Spleen (tissue), 11 donors: ENCODE data around the gene PLK5. TPM values are rescaled to one million over a fixed set of nuclear protein-coding genes. Genes with fewer than 3 reads are reported as not detected.

ENCODE experiments used
- DNase-seq: peaks from one replicate; pipeline ENCODE4 v3.0.0-alpha.2; 2020
- H3K27ac ChIP-seq, 8 donors: fragments of 200-600 bp; sonication (generic) in 7 of 8; 1 replicate in 4 of 8; 2 replicates in 4 of 8; pipeline versions ENCODE4 v1.5.0 to v1.8.0; 2016 to 2021; ENCODE audit warnings: inconsistent platforms in 4 of 8, mild to moderate bottlenecking in 4 of 8, moderate library complexity in 1 of 8
- H3K27me3 ChIP-seq, 7 donors: fragments of 200-600 bp; sonication (generic) in 6 of 7; replicated peaks in 1 of 7; 1 replicate in 4 of 7; 2 replicates in 3 of 7; pipeline versions ENCODE4 v1.5.0 to v1.8.0; 2016 to 2021; ENCODE audit warnings: inconsistent platforms in 3 of 7, mild to moderate bottlenecking in 1 of 7
- H3K36me3 ChIP-seq, 6 donors: fragments of 200-600 bp; sonication (generic) in 5 of 6; 1 replicate in 4 of 6; 2 replicates in 2 of 6; pipeline versions ENCODE4 v1.5.0 to v1.8.0; 2016 to 2021; ENCODE audit warnings: inconsistent platforms in 2 of 6
- H3K4me1 ChIP-seq, 6 donors: fragments of 200-600 bp; sonication (generic) in 5 of 6; 1 replicate in 3 of 6; 2 replicates in 3 of 6; pipeline versions ENCODE4 v1.5.0 to v1.8.0; 2016 to 2021; ENCODE audit warnings: inconsistent platforms in 3 of 6
- H3K4me3 ChIP-seq, 8 donors: fragments of 200-600 bp; sonication (generic) in 7 of 8; 1 replicate in 4 of 8; 2 replicates in 4 of 8; pipeline versions ENCODE4 v1.5.0 to v1.8.0; 2016 to 2021; ENCODE audit warnings: inconsistent platforms in 4 of 8, mild to moderate bottlenecking in 4 of 8, moderate library complexity in 2 of 8
- H3K9me3 ChIP-seq, 8 donors: fragments of 200-600 bp; sonication (generic) in 7 of 8; 1 replicate in 4 of 8; 2 replicates in 4 of 8; pipeline versions ENCODE4 v1.5.0 to v1.8.0; 2016 to 2021; ENCODE audit warnings: inconsistent platforms in 4 of 8
- POLR2A ChIP-seq, 3 donors: fragments of 450-650 bp; IDR thresholded peaks; one replicate each; pipeline ENCODE4 v1.5.1; 2017; ENCODE audit warnings: antibody characterized with exemption in 3 of 3, mild to moderate bottlenecking in 1 of 3
- POLR2AphosphoS5 ChIP-seq, 3 donors: sonication (generic); formaldehyde crosslinking; IDR thresholded peaks; one replicate each; pipeline ENCODE4 v1.5.1; 2017; ENCODE audit warnings: antibody characterized with exemption in 3 of 3
- WGBS, 5 donors: extraction: QIAGEN DNeasy Blood & Tissue Kit in 3 of 5; methylation state at CpG; one replicate each; pipeline versions ENCODE4 v1.1.5 to v1.1.7; 2013 to 2018; 5-methylcytosine and 5-hydroxymethylcytosine counted together
- intact Hi-C: fragments of 100-400 bp; cut with DNase I; formaldehyde crosslinking; loops from one replicate; pipeline ENCODE4 v1.15.0; 2023; ENCODE audit warnings: low total_unique reads
- polyA plus RNA-seq, 3 donors: library from polyadenylated mRNA; stranded (reverse); fragments of 200-250 nt; gene quantifications; one replicate each; pipeline ENCODE4 v1.2.1, GENCODE V29; 2013
- total RNA-seq, 7 donors: library from RNA; depleted of rRNA in 3 of 7; stranded (reverse); fragments of >200 nt in 3 of 7; fragmentation: NEBNext Ultra II Directional in 4 of 7; extraction: Animal tissue kit (Norgen Biotek cat#: 25700) in 4 of 7; gene quantifications; one replicate each; pipeline versions ENCODE4 v1.1.0 to v1.2.1, GENCODE V29; 2016 to 2021
- TF ChIP-seq, protein P1 (sequence below), 11 experiments: fragments of 200-600 bp in 7 of 11; fragments of 450-650 bp in 4 of 11; sonication (generic) in 4 of 11; IDR thresholded peaks in 8 of 11; conservative IDR thresholded peaks in 3 of 11; 1 replicate in 7 of 11; 2 replicates in 4 of 11; pipeline versions ENCODE4 v1.4.0 to v1.8.0; 2016 to 2021; ENCODE audit warnings: antibody characterized with exemption in 11 of 11, inconsistent platforms in 4 of 11, mild to moderate bottlenecking in 1 of 11
- donor health status: healthy with polysubstance abuse.
- donor health status: DM: no; HTN: no; CAD: no; lungs with moderate emphysema.
- donor health status: DM: no; HTN: no; CAD: no.
- donor health status: Bipolar disorder and iron deficiency.
- donor health status: healthy.
- donor health status: DM: no; HTN: no; CAD: no.
- donor health status: DM: yes; HTN: yes; CAD: no.

Gene PLK5
- total and polyA plus RNA-seq, 10 donors = 0.04 to 0.06 (median 0.06) TPM; not detected in 7

DNA sequence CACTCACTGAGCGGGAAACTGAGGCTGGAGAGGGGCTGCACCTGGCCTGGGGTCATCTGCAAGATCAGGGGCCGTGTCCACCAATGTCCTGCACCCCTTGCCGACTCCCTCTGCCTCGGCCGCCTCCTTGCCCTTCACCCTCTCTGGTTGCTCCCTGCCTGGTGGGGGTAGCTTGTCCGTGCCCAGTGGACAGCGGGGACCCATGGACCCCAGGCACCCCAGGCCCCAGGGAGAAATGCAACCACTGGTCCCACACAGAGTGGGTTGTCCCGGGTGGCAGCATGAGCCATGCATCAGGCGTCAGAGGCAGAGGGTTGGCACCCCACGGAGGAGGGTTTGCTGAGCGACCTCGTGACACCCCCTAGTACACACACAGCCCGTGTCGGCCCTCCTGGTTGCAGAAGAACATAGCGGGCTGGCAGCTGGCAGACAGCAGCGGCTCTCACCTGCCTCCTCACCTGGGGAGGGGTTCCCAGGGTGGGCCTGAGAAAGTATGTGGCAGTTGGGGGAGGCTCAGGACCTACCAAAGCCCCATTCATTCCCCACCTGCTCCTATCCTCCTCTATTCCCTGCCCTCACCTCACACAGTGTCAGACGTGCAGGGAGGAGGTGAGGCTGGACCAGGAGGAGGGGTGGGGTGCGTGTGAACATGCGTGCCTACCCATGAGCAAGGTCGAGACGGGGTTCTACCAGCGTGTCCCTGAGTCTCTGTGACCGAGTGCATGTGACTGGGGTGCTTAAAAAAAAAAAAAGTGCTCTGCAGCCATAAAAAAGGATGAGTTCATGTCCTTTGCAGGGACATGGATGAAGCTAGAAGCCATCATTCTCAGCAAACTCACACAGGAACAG is 19.7 kb upstream of the PLK5 start:
- peak overlapping the region in 1 of 8 donors; percentile 24 for H3K4me3 ChIP-seq
- WGBS, 5 donors = 53 to 63% (median 57%) methylated on average over 22 to 23 of the region's 23 CpGs
- H3K9me3 ChIP-seq = peaks cover 0 to 9% (median 0%) of the 10 kb centered on the region in 8 donors
- peaks cover 8 to 29% (median 19%) of the 10 kb centered on the region in 6 donors for H3K4me1 ChIP-seq
- TF ChIP-seq POLR2AphosphoS5 (IDR thresholded peaks at IDR 0.05) = no peak
- TF ChIP-seq, protein P1, sequence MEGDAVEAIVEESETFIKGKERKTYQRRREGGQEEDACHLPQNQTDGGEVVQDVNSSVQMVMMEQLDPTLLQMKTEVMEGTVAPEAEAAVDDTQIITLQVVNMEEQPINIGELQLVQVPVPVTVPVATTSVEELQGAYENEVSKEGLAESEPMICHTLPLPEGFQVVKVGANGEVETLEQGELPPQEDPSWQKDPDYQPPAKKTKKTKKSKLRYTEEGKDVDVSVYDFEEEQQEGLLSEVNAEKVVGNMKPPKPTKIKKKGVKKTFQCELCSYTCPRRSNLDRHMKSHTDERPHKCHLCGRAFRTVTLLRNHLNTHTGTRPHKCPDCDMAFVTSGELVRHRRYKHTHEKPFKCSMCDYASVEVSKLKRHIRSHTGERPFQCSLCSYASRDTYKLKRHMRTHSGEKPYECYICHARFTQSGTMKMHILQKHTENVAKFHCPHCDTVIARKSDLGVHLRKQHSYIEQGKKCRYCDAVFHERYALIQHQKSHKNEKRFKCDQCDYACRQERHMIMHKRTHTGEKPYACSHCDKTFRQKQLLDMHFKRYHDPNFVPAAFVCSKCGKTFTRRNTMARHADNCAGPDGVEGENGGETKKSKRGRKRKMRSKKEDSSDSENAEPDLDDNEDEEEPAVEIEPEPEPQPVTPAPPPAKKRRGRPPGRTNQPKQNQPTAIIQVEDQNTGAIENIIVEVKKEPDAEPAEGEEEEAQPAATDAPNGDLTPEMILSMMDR (IDR thresholded peaks at IDR 0.05 in 8 of 11, conservative IDR thresholded peaks at IDR 0.05 in 3 of 11) = no peak
- TF ChIP-seq POLR2A (IDR thresholded peaks at IDR 0.05) = no peak
- intact Hi-C loops = no loop called here
- H3K27ac ChIP-seq = no peak overlapping the region
- no peak for DNase-seq
- no peaks in the 10 kb centered on the region for H3K36me3 ChIP-seq
- peaks cover 0 to 93% (median 21%) of the 10 kb centered on the region in 7 donors for H3K27me3 ChIP-seq

DNA sequence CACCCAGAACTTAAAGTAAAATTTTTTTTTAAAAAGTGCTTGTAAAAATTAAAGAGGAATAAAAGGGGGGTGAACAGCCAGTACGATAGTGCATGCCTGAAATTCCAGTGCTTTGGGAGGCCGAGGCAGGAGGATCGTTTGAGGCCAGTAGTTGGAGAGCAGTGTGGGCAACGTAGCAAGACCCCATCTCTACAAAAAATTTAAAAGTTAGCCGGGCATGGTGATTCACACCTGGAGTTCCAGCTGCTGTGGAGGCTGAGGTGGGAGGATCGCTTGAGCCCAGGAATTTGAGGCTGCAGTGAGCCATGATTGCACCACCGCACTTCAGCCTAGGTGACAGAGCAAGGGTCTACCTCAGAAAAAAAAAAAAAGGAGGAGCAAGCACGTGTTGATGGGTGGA is 18.9 kb upstream of the PLK5 start:
- Histone ChIP-seq H3K27ac (no peak overlapping the region), H3K4me1 (peaks cover 8 to 29% (median 19%) of the 10 kb centered on the region in 6 donors), H3K4me3 (no peak overlapping the region), H3K27me3 (peaks cover 0 to 91% (median 21%) of the 10 kb centered on the region in 7 donors), H3K9me3 (peaks cover 0 to 9% (median 0%) of the 10 kb centered on the region in 8 donors), H3K36me3 (no peaks in the 10 kb centered on the region)
- 66 to 75% (median 72%) methylated on average over 8 of the region's 8 CpGs for WGBS, 5 donors
- intact Hi-C loops = no loop called here
- no peak for TF ChIP-seq POLR2AphosphoS5 (IDR thresholded peaks at IDR 0.05)
- TF ChIP-seq, protein P1 (IDR thresholded peaks at IDR 0.05 in 8 of 11, conservative IDR thresholded peaks at IDR 0.05 in 3 of 11) = no peak
- no peak for TF ChIP-seq POLR2A (IDR thresholded peaks at IDR 0.05)
- no peak for DNase-seq

DNA sequence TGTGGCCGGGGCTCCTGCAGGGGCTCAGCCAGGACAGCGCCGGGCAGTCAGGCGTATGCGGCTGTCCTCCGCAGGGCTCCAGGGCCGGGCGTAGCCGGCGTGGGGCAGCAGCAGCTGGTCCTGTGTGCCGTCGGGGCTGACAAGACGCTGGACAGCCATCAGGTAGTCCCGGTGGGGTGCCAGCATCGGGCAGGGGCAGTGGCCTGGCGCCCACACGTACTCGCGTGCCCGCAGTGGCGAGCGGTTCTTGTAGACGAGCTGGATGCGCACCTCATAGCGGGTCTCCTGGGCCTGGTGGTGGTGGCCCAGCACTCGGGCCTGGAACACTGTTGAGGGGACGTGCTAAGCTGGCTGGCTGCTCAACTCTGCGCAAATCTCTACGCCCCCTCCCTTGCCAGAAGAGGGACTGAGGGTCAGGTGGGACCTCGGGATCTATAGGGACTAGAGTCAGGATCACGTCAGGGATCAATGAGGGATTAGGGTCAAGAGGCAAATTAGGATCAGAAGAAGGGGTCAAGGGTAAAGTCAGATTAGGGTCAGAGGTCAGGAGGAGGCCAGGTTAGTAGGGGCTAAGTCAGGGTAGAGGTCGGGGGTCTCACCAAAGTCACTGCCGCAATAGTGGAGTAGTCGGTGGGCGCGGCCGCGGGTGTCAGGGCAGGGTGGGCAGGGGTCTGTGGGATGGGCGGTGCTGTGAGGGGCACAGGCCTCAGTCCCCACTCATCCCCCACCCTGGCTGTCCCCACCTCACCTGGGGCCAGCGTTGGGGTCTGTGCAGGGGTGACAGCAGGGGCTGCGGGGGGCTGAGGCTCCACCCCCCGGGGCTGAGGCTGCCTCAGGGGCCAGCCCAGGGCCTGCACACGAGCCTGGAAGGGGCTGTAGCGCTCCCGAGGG is 17.6 kb upstream of the PLK5 start:
- no peak overlapping the region for H3K4me3 ChIP-seq
- H3K27ac ChIP-seq = no peak overlapping the region
- no peak for DNase-seq
- no peaks in the 10 kb centered on the region for H3K36me3 ChIP-seq
- WGBS, 5 donors = 87 to 92% (median 89%) methylated on average over 19 to 45 of the region's 45 CpGs
- peaks cover 0 to 9% (median 0%) of the 10 kb centered on the region in 8 donors for H3K9me3 ChIP-seq
- TF ChIP-seq, protein P1 (IDR thresholded peaks at IDR 0.05 in 8 of 11, conservative IDR thresholded peaks at IDR 0.05 in 3 of 11) = no peak
- TF ChIP-seq POLR2A (IDR thresholded peaks at IDR 0.05) (no peak), POLR2AphosphoS5 (IDR thresholded peaks at IDR 0.05) (no peak)
- H3K27me3 ChIP-seq = peaks cover 0 to 96% (median 28%) of the 10 kb centered on the region in 7 donors
- intact Hi-C loops = no loop called here
- H3K4me1 ChIP-seq = peaks cover 8 to 29% (median 19%) of the 10 kb centered on the region in 6 donors
